Astrocyte of the spinal cord (primary cell): ENCODE measurements around the gene PCDHA1.
A peak's percentile ranks its signal among the peaks of the same experiment; 100 is the strongest.

Source experiments
- DNase-seq: peaks from one replicate; pipeline ENCODE4 v3.0.0; 2011; ENCODE audit warnings: low read depth, low spot score
- H3K4me3 ChIP-seq: 2 replicates; pipeline ENCODE4 v1.5.1; 2011; ENCODE audit warnings: low read depth, mild to moderate bottlenecking, low read length, moderate library complexity
- in situ Hi-C: cut with HindIII; loops from 2 replicates; pipeline ENCODE4 v1.10.0; 2017; ENCODE audit warnings: low sequenced_read_pairs
- TF ChIP-seq, protein P1 (sequence below): IDR thresholded peaks from 2 replicates; pipeline ENCODE4 v1.5.1; 2012; ENCODE audit warnings: low read depth, mild to moderate bottlenecking, low read length, inconsistent platforms

Gene PCDHA1

DNA sequence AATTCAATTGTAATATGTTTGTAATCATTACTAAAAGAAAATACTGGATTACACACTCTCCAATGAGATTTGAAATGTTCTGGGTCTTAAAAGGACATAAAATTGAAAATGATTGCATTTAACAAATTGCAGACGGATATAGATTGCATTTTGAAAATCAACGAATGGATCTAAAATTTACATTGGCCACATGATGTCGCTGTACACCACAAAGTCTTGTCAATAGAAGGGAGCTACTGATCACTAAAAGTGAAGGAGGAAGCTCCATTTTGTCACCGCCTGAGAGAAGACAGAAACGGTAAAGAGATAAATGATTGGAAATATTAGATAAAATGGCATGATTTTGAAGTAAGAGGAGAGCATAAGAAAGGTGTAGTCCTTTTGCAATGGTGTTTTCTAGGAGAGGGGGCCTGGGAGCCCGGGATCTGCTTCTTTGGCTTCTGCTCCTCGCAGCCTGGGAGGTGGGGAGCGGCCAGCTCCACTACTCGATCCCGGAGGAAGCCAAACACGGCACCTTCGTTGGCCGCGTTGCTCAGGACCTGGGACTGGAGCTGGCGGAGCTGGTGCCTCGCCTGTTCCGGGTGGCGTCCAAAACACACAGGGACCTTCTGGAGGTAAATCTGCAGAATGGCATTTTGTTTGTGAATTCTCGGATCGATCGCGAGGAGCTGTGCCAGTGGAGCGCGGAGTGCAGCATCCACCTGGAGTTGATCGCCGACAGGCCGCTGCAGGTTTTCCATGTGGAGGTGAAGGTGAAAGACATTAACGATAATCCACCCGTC is at the start of gene PCDHA1:
PCDHA1 (plus strand) TSS at position 236 of the 782 bp plus-strand sequence.
- no peak for DNase-seq
- no peak within 1 kb of the TSS for H3K4me3 ChIP-seq
- TF ChIP-seq, protein P1, sequence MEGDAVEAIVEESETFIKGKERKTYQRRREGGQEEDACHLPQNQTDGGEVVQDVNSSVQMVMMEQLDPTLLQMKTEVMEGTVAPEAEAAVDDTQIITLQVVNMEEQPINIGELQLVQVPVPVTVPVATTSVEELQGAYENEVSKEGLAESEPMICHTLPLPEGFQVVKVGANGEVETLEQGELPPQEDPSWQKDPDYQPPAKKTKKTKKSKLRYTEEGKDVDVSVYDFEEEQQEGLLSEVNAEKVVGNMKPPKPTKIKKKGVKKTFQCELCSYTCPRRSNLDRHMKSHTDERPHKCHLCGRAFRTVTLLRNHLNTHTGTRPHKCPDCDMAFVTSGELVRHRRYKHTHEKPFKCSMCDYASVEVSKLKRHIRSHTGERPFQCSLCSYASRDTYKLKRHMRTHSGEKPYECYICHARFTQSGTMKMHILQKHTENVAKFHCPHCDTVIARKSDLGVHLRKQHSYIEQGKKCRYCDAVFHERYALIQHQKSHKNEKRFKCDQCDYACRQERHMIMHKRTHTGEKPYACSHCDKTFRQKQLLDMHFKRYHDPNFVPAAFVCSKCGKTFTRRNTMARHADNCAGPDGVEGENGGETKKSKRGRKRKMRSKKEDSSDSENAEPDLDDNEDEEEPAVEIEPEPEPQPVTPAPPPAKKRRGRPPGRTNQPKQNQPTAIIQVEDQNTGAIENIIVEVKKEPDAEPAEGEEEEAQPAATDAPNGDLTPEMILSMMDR = no peak
- in situ Hi-C loops = no loop called here

DNA sequence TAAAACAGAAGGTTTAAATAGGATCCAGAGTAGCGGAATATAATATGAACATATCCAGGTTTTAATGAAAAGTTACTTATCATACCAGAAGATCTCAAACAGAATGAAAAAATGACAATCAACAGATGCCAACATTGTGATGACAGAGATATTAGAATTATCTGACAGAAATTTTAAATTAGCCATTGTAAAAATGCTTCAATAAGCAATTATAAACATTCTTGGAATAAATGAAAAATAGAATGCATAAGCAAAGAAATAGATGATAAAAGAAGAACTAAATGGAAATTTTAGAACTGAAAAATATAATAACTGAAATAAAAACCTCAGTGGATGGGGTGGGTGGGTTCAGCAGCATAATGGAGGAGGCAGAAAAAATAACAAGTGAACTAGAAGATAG is 48.5 kb upstream of the PCDHA1 start:
- no peak for DNase-seq
- H3K4me3 ChIP-seq = no peak overlapping the region
- TF ChIP-seq, protein P1 = no peak
- in situ Hi-C loops = no loop called here

DNA sequence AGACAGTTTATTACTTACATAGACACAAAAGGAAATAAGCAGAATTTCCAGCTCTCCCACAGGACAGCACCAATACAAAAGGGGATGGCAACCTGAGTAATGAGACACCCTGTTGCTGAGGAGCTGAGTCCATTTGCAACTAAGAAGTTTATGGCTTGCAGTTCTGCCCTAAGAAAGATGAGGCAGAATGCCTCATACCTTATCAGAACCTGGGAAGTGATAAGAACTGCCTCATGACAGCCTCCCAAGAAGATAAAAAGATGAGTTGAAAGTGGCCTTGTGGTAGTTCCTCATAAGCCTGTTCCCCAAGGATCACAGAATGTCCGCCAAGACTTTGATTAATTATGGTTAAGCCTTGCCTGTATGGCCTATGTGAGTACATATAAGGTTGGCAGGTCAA is 44.0 kb upstream of the PCDHA1 start:
- TF ChIP-seq, protein P1 = no peak
- no peak overlapping the region for H3K4me3 ChIP-seq
- in situ Hi-C loops = no loop called here
- DNase-seq = no peak

DNA sequence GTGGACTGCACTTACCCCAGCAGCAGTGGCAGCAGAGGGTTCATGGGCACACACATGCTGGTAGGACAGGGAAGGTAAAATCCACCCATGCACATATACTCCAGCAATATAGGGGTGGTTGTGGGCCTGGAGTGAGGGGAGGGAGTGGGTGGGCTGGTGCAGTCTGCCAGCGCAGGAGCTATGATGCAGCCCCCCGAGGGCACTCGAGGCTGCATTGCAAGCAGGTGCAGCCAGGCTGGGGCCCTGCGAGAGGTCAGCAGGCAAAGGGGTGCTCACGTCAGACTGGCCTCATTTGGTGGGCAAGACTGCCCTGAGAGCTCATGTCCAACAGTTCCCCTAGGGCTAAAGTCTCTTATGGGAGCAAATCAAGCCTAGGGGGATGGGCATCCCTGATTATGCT is 32.4 kb upstream of the PCDHA1 start:
- in situ Hi-C loops = no loop called here
- no peak overlapping the region for H3K4me3 ChIP-seq
- TF ChIP-seq, protein P1 = no peak
- DNase-seq = no peak

DNA sequence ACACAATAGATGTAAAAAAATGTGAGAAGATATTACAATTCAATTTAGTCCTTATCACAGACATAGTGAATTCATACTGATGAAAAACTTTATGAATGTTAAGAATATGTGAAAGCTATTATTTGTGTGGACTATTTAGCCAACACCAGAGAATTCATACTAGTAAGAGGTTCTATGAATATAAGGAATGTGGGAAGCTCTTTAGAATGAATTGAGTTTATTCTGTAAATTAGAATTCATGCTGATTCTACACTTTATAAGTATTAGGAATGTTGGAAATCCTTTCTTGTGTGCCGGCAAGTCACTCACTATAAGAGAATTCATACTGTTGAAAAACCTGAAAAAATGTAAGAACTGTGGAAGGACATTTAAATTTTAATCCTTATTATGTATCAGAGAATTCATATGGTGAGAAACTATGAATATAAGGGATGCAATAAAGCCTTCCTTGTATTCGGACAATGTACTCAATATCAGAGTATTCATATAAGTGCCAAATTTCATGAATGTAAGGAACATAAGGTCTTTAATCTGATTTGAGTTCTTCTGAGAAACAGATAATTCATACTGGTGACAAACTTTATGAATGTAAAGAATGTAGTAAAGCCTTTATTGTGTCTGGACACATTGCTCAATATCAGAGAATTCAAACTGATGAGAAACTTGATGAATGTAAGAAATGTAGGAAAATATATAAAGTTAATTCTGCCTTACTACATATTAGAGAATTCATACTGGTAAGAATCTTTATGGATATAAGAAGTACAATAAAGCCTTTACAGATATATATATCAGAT is 21.6 kb upstream of the PCDHA1 start:
- in situ Hi-C loops = no loop called here
- peak; percentile 14 for DNase-seq
- H3K4me3 ChIP-seq = no peak overlapping the region
- TF ChIP-seq, protein P1 = no peak

DNA sequence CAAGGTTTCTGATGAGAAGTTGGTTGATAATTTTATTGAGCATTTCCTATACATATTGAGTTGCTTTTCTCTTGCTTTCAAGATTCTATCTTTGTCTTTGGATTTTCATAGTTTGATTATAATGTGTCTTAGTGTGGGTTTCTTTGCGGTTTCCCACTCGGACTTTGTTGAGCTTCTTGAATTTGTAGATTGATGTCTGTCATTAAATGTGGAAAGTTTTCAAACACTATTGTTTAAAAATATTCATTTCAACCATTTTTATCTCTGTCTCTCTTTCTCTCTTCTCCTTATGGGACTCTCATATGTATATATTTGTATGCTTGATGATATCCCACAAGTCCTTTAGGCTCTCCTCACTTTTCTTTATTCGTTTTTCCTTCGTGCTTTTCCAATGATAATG is 18.5 kb upstream of the PCDHA1 start:
- DNase-seq = no peak
- in situ Hi-C loops = no loop called here
- no peak overlapping the region for H3K4me3 ChIP-seq
- TF ChIP-seq, protein P1 = no peak
